ENCODE data around the gene TMCO1. TPM values are rescaled to one million over a fixed set of nuclear protein-coding genes. Genes with fewer than 3 reads are reported as not detected.

TMCO1 gene
- total and polyA plus RNA-seq, 2 of the 13 experiments (the other 11 are each of a cell fraction or from before 2014, with no cell fraction given) = 106 to 119 TPM

GRCh38 chr1:165768513-165769394, at the start of gene TMCO1 (continued):
- TF ChIP-seq PTBP1 (IDR thresholded peaks at IDR 0.05; ENCODE audit: low read depth, low read length, poor library complexity, severe bottlenecking) = no peak
- TF ChIP-seq ZSCAN30 (CRISPR knock-in tag; IDR thresholded peaks at IDR 0.05) = 0 out of 2 replicates have a peak, but pooled peaks have one; percentile 29
- peak; percentile 35; the same call in 1 of the 2 replicates for TF ChIP-seq ZNF737 (CRISPR knock-in tag; IDR thresholded peaks at IDR 0.05; ENCODE audit: borderline replicate concordance)
- peak; percentile 92; the same call in 1 of the 2 replicates for TF ChIP-seq ZNF224 (CRISPR knock-in tag; IDR thresholded peaks at IDR 0.05)
- TF ChIP-seq SCMH1 (CRISPR knock-in tag; IDR thresholded peaks at IDR 0.05; ENCODE audit: borderline replicate concordance) = no peak
- peak; percentile 73 for TF ChIP-seq BATF2 (CRISPR knock-in tag; IDR thresholded peaks at IDR 0.05)
- TF ChIP-seq ZNF777 (CRISPR knock-in tag; IDR thresholded peaks at IDR 0.05) = peak; percentile 69
- 0 out of 2 replicates have a peak, but pooled peaks have one; percentile 54 for TF ChIP-seq ZNF143 (CRISPR knock-in tag; IDR thresholded peaks at IDR 0.05)
- no peak for TF ChIP-seq ZNF660 (CRISPR knock-in tag; IDR thresholded peaks at IDR 0.05; ENCODE audit: borderline replicate concordance, low read depth)
- no peak for TF ChIP-seq KAT2B (IDR thresholded peaks at IDR 0.05; ENCODE audit: borderline replicate concordance, low read depth, low read length)
- TF ChIP-seq, protein P1, sequence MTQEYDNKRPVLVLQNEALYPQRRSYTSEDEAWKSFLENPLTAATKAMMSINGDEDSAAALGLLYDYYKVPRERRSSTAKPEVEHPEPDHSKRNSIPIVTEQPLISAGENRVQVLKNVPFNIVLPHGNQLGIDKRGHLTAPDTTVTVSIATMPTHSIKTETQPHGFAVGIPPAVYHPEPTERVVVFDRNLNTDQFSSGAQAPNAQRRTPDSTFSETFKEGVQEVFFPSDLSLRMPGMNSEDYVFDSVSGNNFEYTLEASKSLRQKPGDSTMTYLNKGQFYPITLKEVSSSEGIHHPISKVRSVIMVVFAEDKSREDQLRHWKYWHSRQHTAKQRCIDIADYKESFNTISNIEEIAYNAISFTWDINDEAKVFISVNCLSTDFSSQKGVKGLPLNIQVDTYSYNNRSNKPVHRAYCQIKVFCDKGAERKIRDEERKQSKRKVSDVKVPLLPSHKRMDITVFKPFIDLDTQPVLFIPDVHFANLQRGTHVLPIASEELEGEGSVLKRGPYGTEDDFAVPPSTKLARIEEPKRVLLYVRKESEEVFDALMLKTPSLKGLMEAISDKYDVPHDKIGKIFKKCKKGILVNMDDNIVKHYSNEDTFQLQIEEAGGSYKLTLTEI (CRISPR knock-in tag; conservative IDR thresholded peaks at IDR 0.05) = no peak
- no peak for TF ChIP-seq TBP (CRISPR knock-in tag; IDR thresholded peaks at IDR 0.05)
- peak; percentile 75; the same call in 1 of the 2 replicates for TF ChIP-seq ZNF124 (CRISPR knock-in tag; IDR thresholded peaks at IDR 0.05)
- 0 out of 2 replicates have a peak, but pooled peaks have one; percentile 13 for TF ChIP-seq ZNF329 (CRISPR knock-in tag; IDR thresholded peaks at IDR 0.05; ENCODE audit: low read depth)
- peak; percentile 97 for TF ChIP-seq ZNF574 (CRISPR knock-in tag; IDR thresholded peaks at IDR 0.05)
- peak; percentile 66 for TF ChIP-seq NAIF1 (CRISPR knock-in tag; IDR thresholded peaks at IDR 0.05; ENCODE audit: borderline replicate concordance)
- no peak for TF ChIP-seq ZNF512B (CRISPR knock-in tag; IDR thresholded peaks at IDR 0.05; ENCODE audit: borderline replicate concordance)
- no peak for TF ChIP-seq ZFP36L2 (CRISPR knock-in tag; IDR thresholded peaks at IDR 0.05)
- TF ChIP-seq SETDB1 (CRISPR knock-in tag; IDR thresholded peaks at IDR 0.05; ENCODE audit: borderline replicate concordance) = no peak
- TF ChIP-seq, protein P2, sequence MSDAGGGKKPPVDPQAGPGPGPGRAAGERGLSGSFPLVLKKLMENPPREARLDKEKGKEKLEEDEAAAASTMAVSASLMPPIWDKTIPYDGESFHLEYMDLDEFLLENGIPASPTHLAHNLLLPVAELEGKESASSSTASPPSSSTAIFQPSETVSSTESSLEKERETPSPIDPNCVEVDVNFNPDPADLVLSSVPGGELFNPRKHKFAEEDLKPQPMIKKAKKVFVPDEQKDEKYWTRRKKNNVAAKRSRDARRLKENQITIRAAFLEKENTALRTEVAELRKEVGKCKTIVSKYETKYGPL (CRISPR knock-in tag; IDR thresholded peaks at IDR 0.05) = no peak; the same call in 1 of the 2 replicates

All from HepG2 (cell line).